B cell (primary cell): ENCODE data around the gene TMEM234. TPM values are rescaled to one million over a fixed set of nuclear protein-coding genes. Genes with fewer than 3 reads are reported as not detected.

Experiments
- ATAC-seq: fragments of 200-7000 bp; cut with Tn5 transposase; one replicate; pipeline ENCODE4 v1.10.0; 2021; ENCODE audit warnings: low read depth, mild to moderate bottlenecking, moderate number of reproducible peaks, moderate library complexity
- CTCF ChIA-PET: fragments of 350-600 bp; sonication (Branson Sonifier 250); formaldehyde crosslinking; loops from one replicate; lab custom pipeline; 2021; ENCODE audit warnings: antibody characterized with exemption, inconsistent platforms; lab: Charles Lee
- POLR2A ChIA-PET: fragments of 350-600 bp; sonication (Branson Sonifier 250); formaldehyde crosslinking; loops from one replicate; lab custom pipeline; 2021; ENCODE audit warnings: antibody characterized with exemption; lab: Charles Lee
- DNase-seq: peaks from one replicate; pipeline ENCODE4 v3.0.0; 2013
- H2AFZ ChIP-seq: 2 replicates; pipeline ENCODE4 v1.6.1; 2012; ENCODE audit warnings: mild to moderate bottlenecking, low read depth, low read length; ENCODE audit not compliant: insufficient read depth, poor library complexity, severe bottlenecking
- H3K27ac ChIP-seq, 2 donors: 1 replicate in 1 of 2; 2 replicates in 1 of 2; pipeline ENCODE4 v1.5.1; 2012 to 2013; ENCODE audit warnings: low read length in 2 of 2, mild to moderate bottlenecking in 2 of 2, moderate library complexity in 1 of 2
- H3K27me3 ChIP-seq, 4 experiments: fragments of 200-600 bp in 1 of 4; sonication (generic) in 1 of 4; replicated peaks in 1 of 4; 1 replicate in 2 of 4; 2 replicates in 2 of 4; pipeline versions ENCODE4 v1.6.1 to v1.7.0; 2013 to 2016; ENCODE audit warnings: low read length in 3 of 4, mild to moderate bottlenecking in 2 of 4, mixed read lengths in 1 of 4, moderate library complexity in 1 of 4; ENCODE audit not compliant: insufficient read depth in 4 of 4, control insufficient read depth in 3 of 4; ENCODE audit errors: control extremely low read depth in 1 of 4
- H3K36me3 ChIP-seq, 2 experiments: replicated peaks in 1 of 2; 1 replicate in 1 of 2; 2 replicates in 1 of 2; pipeline versions ENCODE4 v1.6.1 to v1.7.1; 2013; ENCODE audit warnings: low read length in 1 of 2; ENCODE audit not compliant: insufficient read depth in 2 of 2, control insufficient read depth in 1 of 2; ENCODE audit errors: control extremely low read depth in 1 of 2, extremely low read depth in 1 of 2
- H3K4me1 ChIP-seq, 2 donors: fragments of 200-600 bp in 1 of 2; sonication (generic) in 1 of 2; 1 replicate in 1 of 2; 2 replicates in 1 of 2; pipeline versions ENCODE4 v1.5.1 to v1.6.1; 2013 to 2017; ENCODE audit warnings: low read length in 2 of 2; ENCODE audit not compliant: control insufficient read depth in 2 of 2, insufficient read depth in 2 of 2
- H3K4me2 ChIP-seq: replicated peaks from 2 replicates; pipeline ENCODE3; 2012; ENCODE audit warnings: mild to moderate bottlenecking, low read depth, low read length; ENCODE audit not compliant: poor library complexity, severe bottlenecking
- H3K4me3 ChIP-seq, 5 experiments: fragments of 200-600 bp in 1 of 5; sonication (generic) in 1 of 5; 1 replicate in 3 of 5; 2 replicates in 2 of 5; pipeline versions ENCODE4 v1.5.1 to v1.7.0; 2011 to 2016; ENCODE audit warnings: low read length in 4 of 5, mild to moderate bottlenecking in 4 of 5, low read depth in 2 of 5, control low read depth in 1 of 5, moderate library complexity in 1 of 5; ENCODE audit not compliant: insufficient read depth in 1 of 5; ENCODE audit errors: control extremely low read depth in 1 of 5, extremely low read depth in 1 of 5
- H3K79me2 ChIP-seq: fragments of 200-600 bp; sonication (generic); one replicate; pipeline ENCODE4 v1.6.0; 2016; ENCODE audit warnings: low read length; ENCODE audit not compliant: control insufficient read depth, insufficient read depth
- H3K9ac ChIP-seq: fragments of 200-600 bp; sonication (generic); 2 replicates; pipeline ENCODE4 v1.6.1; 2017; ENCODE audit warnings: mild to moderate bottlenecking, low read length, moderate library complexity
- H3K9me3 ChIP-seq, 3 donors: one replicate each; pipeline versions ENCODE4 v1.6.1 to v1.7.1; 2013; ENCODE audit warnings: low read length in 2 of 3; ENCODE audit not compliant: control insufficient read depth in 2 of 3, insufficient read depth in 1 of 3; ENCODE audit errors: control extremely low read depth in 1 of 3
- H4K20me1 ChIP-seq: 2 replicates; pipeline ENCODE4 v1.6.0; 2012; ENCODE audit warnings: mild to moderate bottlenecking, low read length; ENCODE audit not compliant: insufficient read depth, control insufficient read depth, poor library complexity, severe bottlenecking
- H3K27ac Mint-ChIP-seq: one replicate; pipeline ENCODE4 v1.8.0; 2021; ENCODE audit warnings: mixed read lengths
- H3K27me3 Mint-ChIP-seq: one replicate; pipeline ENCODE4 v1.8.0; 2021; ENCODE audit warnings: mixed read lengths
- H3K4me1 Mint-ChIP-seq: one replicate; pipeline ENCODE4 v1.8.0; 2021; ENCODE audit warnings: mixed read lengths
- H3K4me3 Mint-ChIP-seq: one replicate; pipeline ENCODE4 v1.8.0; 2021; ENCODE audit warnings: mixed read lengths
- H3K9me3 Mint-ChIP-seq: one replicate; pipeline ENCODE4 v1.8.0; 2022; ENCODE audit warnings: mixed read lengths; ENCODE audit not compliant: insufficient read depth
- CTCF ChIP-seq: fragments of 200-600 bp; IDR thresholded peaks from one replicate; pipeline ENCODE4 v1.8.0; 2022; ENCODE audit warnings: antibody characterized with exemption, mild to moderate bottlenecking
- EZH2 ChIP-seq: IDR thresholded peaks from 2 replicates; pipeline ENCODE4 v1.6.1; 2012; ENCODE audit warnings: borderline replicate concordance, low read depth, mild to moderate bottlenecking, moderate library complexity, low read length; ENCODE audit not compliant: insufficient read depth, poor library complexity, severe bottlenecking
- WGBS: methylation state at CpG from one replicate; pipeline ENCODE4 v1.1.5; 2013; ENCODE audit warnings: missing lambda C conversion rate; ENCODE audit not compliant: insufficient coverage; 5-methylcytosine and 5-hydroxymethylcytosine counted together
- intact Hi-C: fragments of 100-400 bp; cut with micrococcal nuclease; formaldehyde crosslinking; loops from one replicate; pipeline ENCODE4 v1.10.0; 2022
- polyA plus RNA-seq: library from polyadenylated mRNA; depleted of rRNA; stranded (reverse); fragments of >200 nt; gene quantifications from 2 replicates; pipeline ENCODE4 v1.2.3, GENCODE V29; 2012
- total RNA-seq, 2 donors: library from RNA; stranded (reverse); fragments of 120-200 nt in 1 of 2; gene quantifications; 1 replicate in 1 of 2; 2 replicates in 1 of 2; pipeline versions ENCODE4 v1.2.3 to v1.2.4, GENCODE V29; 2013 to 2022

The TMEM234 gene
- total and polyA plus RNA-seq, 2 donors (not counting 1 experiment from before 2014, with no cell fraction given), result 22.0 to 60.8 TPM

GRCh38 chr1:32184650-32185049 lies 37.5 kb downstream of the TMEM234 start:
- Mint-ChIP-seq H3K4me3 (no peak overlapping the region), H3K9me3 (no peaks in the 10 kb centered on the region), H3K27ac (no peak overlapping the region), H3K27me3 (no peaks in the 10 kb centered on the region), H3K4me1 (peaks cover 38% of the 10 kb centered on the region)
- H3K27me3 ChIP-seq, result no peaks in the 10 kb centered on the region
- peaks cover 16 to 23% of the 10 kb centered on the region in 2 donors for H3K4me1 ChIP-seq
- peaks cover 53% of the 10 kb centered on the region for H4K20me1 ChIP-seq
- H3K4me3 ChIP-seq, result no peak overlapping the region
- H3K9ac ChIP-seq, result no peak overlapping the region
- ChIA-PET POLR2A (no interaction called here), CTCF (interaction anchor here (0.5 kb wide), 1 partner anchor 311 kb away, joined by 3 read pairs; no protein-coding TSS in a partner anchor)
- no peak for ATAC-seq
- H3K27ac ChIP-seq, result no peak overlapping the region
- no peak for TF ChIP-seq CTCF
- TF ChIP-seq EZH2, result no peak
- H3K9me3 ChIP-seq, result no peaks in the 10 kb centered on the region
- peaks cover 0 to 56% of the 10 kb centered on the region in 2 experiments for H3K36me3 ChIP-seq
- no peak for DNase-seq
- no peak overlapping the region for H3K4me2 ChIP-seq
- no peak overlapping the region for H2AFZ ChIP-seq
- H3K79me2 ChIP-seq, result peaks cover 68% of the 10 kb centered on the region
- intact Hi-C loops, result no loop called here

- peaks cover 61% of the 10 kb centered on the region for H3K79me2 ChIP-seq
- CTCF ChIA-PET, result interaction anchor here (0.6 to 1.1 kb wide), 3 partner anchors 11 to 66 kb away, joined by 3 read pairs; no protein-coding TSS in a partner anchor
- TF ChIP-seq CTCF, result no peak
- no peak for TF ChIP-seq EZH2
- ATAC-seq (no peak), DNase-seq (no peak)
- H3K9ac ChIP-seq, result no peak overlapping the region
- POLR2A ChIA-PET, result interaction anchor here (0.6 to 0.7 kb wide), 3 partner anchors 24 to 75 kb away, joined by 3 to 9 read pairs (median 5); no protein-coding TSS in a partner anchor
- Mint-ChIP-seq H3K9me3 (no peaks in the 10 kb centered on the region), H3K4me1 (peaks cover 44% of the 10 kb centered on the region), H3K27ac (no peak overlapping the region), H3K4me3 (peak overlapping the region; percentile 49), H3K27me3 (no peaks in the 10 kb centered on the region)
- H2AFZ ChIP-seq, result no peak overlapping the region
- intact Hi-C loops, result no loop called here
- no peaks in the 10 kb centered on the region for H3K27me3 ChIP-seq
- H3K4me1 ChIP-seq, result peaks cover 21 to 31% of the 10 kb centered on the region in 2 donors
- 94% methylated on average over 6 of the region's 6 CpGs for WGBS
- peaks cover 37% of the 10 kb centered on the region for H4K20me1 ChIP-seq
- H3K27ac ChIP-seq, result no peak overlapping the region
- no peak overlapping the region for H3K4me3 ChIP-seq
- peaks cover 0 to 31% of the 10 kb centered on the region in 2 experiments for H3K36me3 ChIP-seq
- no peaks in the 10 kb centered on the region for H3K9me3 ChIP-seq
- no peak overlapping the region for H3K4me2 ChIP-seq
Observed at GRCh38 chr1:32182060-32182459, 40.1 kb downstream of the TMEM234 start.
